ENCODE results near the gene GRIN2D.
"Not testable (repeated sequence)": the region's sequence is repeated elsewhere in the genome, so short reads cannot be mapped to it uniquely, and the experiment has no call there.

GRIN2D gene

DNA sequence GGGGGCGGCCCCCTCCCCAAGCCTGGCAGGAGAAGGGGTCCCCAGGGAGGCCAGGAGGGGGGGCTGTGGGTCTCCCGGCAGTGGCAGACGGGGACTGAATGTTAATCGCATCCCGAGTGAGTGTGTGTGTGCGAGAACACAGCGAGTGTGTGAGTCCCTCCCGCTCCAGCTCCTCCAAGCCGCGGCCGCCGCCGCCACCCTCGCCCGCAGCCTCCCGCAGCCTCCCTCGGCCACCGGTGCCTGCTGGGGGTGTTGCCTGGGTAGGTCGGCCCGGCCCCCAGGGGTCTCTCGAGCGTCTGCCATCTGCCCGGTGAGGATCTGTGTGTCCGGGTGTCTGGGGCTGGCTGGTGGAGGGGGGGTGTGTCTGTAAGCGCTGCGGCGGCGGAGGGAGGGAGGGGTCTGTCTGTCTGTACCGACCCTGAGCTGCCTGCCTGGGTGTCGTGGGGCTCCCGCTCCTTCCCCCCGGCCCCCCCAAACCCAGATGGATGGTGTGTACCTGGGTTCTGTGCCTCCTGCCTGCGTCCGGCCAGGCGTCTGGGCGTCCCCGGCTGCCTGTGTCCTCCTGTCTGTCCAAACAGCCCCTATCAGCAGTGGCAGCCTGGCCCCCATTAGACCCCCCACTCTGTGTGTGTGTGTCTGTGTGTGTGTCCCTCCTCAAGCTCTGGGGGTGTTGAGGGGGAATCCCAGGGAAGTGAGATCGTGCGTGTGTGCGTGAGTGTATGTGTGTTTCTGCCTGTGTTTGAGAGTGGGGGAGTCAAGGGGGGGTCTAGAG is at the start of gene GRIN2D:
Gene GRIN2D, plus strand, starts transcription at position 110 of the 772 bp plus-strand sequence. CDS start 4,725 bp downstream, outside the sequence.
- DNase-seq = no peak

GRCh38 chr19:48344892-48345291 is 48.6 kb upstream of the GRIN2D start:
- DNase-seq = no peak

DNA sequence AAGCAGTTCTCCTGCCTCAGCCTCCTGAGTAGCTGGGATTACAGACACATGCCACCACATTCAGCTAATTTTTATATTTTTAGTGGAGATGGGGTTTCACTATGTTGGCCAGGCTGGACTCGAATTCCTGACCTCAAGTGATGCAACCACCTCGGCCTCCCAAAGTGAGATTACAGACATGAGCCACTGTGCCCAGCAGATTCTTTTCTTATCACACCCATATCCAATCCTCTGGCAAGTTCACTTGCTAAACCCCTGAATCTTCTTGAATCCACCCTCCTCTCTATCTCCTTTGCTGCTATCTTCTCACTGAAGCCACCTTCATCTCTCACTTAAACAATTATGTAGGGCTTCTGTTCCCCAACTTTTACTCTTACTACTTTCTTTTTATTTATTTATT is 47.3 kb upstream of the GRIN2D start:
- no peak for DNase-seq

- no peak for DNase-seq
Observed at GRCh38 chr19:48348045-48348444, 45.4 kb upstream of the GRIN2D start.

DNA sequence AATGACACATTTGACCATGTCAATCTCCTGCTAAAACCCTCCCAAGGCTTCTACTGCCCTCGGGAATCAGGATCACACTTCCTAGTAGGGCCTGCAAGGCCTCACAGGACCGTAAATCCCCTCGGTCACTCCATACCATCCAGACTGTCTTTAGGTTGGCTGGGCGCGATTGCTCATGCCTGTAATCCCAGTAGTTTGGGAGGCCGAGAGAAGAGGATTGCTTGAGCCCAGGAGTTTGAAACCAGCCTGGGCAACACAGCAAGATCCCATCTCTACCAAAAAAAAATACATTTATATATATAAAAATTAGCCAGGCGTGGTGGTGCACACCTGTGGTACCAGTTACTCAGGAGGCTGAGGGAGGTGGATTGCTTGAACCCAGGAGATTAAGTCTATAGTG is 44.7 kb upstream of the GRIN2D start:
- DNase-seq = no peak

- no peak for DNase-seq
Observed at GRCh38 chr19:48350856-48351255, 42.6 kb upstream of the GRIN2D start.

DNA sequence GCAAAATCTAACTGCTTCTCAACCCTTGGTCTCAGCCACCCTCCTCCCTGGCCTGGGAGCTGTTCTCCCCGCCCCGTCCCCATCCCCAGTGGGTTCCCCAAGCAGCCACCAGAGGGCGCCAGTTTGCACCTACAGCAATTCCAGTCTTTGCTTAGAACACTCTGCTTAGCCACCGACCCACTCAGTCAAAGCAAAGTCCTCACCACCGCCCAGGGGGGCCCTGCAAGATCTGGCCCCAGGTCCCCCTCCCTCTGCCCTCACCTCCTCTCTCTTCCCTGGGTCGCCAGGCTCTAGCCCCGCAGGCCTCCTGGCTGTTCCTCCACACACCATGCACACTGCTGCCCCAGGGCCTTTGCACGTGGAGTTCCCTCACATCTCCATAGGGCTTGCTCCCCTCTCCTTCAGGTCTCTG is 42.1 kb upstream of the GRIN2D start:
- DNase-seq = no peak

GRCh38 chr19:48353677-48354076 is 39.8 kb upstream of the GRIN2D start:
- no peak for DNase-seq

DNA sequence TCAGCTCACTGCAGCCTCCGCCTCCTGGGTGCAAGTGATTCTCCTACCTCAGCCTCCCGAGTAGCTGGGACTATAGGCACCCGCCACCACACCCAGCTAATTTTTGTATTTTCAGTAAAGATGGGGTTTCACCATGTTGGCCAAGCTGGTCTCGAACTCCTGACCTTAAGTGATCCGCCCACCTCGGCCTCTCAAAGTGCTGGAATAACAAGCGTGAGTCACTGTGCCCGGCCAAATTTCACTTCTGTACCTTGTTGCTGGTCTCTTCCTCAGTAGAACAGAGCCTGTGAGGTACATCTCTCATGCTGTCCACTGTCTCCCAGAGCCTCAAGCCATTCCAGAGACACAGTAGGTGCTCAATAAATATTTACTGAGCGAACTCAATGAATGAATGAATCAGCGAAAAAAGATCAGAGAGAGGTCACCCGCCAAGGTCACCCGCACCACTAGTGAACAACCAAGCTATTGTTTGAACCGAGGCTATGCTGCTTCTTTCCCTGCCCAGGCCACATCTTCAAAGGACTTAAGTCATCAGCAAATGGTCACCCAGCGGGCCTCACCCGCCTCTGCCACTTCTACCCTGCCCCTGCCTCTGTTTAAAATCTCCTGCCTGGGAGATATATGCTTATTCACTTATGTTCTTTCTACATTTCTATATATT is 39.0 kb upstream of the GRIN2D start:
- DNase-seq = no peak

- no peak for DNase-seq
Observed at GRCh38 chr19:48355365-48355954, 38.0 kb upstream of the GRIN2D start.

DNA sequence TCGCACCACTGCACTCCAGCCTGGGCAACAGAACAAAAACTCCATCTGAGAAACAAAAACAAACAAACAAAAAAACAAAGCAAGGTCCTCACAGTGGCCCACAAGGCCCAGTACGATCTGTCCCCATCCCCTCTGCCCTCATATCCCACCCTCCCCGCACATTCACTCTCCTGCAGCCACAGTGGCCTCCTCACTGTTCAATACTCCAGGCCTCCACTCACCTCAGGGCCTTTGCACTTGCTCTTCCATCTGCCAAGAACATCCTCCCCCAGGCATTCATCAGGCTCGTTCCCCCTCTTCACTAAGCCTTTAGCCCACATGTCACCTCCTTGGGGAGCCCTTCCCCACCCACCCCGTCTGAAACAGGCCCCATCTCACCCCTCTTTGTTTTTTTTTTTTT is 34.3 kb upstream of the GRIN2D start:
- no peak for DNase-seq

DNA sequence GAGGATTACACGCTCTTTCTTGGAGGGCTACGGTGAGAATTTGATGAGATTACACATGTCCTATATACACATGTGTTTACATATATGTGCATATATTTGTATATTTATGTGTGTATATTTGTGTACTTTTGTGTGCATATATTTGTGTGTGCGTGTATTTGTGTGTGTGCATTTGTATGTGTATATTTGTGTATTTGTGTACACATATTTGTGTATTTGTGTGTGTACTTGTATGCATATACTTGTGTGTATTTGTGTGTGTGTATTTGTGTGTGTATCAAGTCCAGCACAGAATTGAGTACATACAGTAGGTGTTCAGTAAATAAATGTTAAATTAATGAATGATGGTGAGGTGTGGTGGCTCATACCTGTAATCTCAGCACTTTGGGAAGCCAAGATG is 31.6 kb upstream of the GRIN2D start:
- no peak for DNase-seq

DNA sequence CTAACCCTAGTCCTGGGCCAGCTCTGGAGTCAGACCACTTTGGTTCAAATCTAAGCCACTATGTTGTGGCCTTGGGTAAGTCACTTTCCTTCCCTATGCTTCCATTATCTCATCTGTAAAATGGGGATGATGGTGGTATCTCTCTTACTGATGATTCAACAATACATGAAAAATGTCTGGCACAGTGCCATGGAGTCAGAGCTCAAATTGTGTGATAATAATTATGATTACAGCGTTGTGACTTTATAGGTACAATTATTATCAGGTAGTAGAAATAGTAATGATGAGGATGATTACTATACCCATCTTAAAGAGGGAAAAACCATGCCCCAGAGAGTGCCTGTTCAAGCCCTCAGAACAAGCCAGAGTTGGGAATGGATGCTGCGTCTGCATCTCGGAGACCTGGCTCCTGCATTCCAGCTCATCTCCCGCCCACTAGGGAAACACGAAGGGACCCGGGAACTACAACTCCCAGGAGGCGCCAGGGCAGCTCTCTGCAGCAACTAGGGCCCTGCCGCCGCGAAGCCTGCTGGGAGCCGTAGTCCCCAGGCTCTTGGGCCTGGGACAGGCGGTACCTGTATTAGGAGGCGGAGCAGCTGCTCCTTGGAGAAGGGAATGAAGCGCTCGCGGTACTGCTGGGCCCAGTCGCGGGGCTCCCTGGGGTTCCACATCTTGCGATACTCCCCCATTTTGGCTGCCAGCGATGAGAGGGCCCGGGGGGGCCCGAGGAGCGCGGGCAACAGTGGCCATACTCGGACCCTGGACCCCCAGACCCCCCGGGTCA is 30.6 kb upstream of the GRIN2D start:
- DNase-seq = peak; percentile 85

- DNase-seq = no peak
Observed at GRCh38 chr19:48363500-48363809, 30.0 kb upstream of the GRIN2D start.

DNA sequence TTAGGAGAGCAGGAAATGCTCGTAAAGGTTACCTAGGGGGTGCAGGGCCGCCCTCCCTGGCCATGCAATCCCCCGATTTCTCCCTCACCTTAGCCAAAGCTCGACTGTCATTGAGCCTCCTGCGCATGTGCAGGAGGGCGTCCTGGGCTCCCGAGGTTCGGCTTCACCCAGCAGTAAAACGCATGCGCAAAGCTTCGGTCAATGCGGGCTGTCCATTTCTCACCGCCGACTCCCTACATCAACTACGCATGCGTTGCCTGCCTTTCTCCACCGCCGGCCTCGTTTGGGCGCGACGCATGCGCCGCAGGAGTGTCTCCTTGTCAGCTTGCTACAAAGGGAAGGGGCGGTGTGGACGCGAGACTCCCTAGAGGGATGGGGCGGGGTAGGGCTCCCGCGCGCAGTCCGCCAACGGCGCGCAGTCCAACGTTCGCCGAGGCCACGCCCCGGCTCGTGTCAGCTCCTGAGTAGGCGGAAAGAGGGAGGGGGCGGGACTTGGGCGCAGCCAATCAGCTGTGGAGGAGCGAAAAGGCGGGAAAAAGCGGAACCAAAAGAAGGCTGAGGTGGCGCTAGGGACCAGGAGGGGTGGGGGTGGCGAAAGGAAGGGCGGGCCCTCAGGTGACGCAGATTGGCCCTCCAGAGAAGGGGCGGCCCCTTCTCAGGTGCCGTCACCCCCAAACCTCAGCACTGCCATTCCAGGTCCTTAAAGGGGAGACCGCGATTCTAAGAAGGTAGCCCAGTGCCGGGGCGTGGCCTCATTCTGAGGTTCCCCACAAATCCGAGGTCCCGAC is 29.5 kb upstream of the GRIN2D start, which contains the start of the genes SYNGR4 and TMEM143:
Gene SYNGR4, plus strand, starts transcription at position 558 of the 788 bp plus-strand sequence. CDS start 1,476 bp downstream, outside the sequence.
Gene TMEM143, minus strand, starts transcription at position 131 of the 788 bp plus-strand sequence. Its CDS starts 20 bp downstream, at position 111.
- peak; percentile 98 for DNase-seq

GRCh38 chr19:48364598-48365348 is 28.7 kb upstream of the GRIN2D start:
- no peak for DNase-seq

- no peak for DNase-seq
Observed at GRCh38 chr19:48365602-48366001, 27.9 kb upstream of the GRIN2D start.

GRCh38 chr19:48367855-48368254 is 25.6 kb upstream of the GRIN2D start:
- no peak for DNase-seq

DNA sequence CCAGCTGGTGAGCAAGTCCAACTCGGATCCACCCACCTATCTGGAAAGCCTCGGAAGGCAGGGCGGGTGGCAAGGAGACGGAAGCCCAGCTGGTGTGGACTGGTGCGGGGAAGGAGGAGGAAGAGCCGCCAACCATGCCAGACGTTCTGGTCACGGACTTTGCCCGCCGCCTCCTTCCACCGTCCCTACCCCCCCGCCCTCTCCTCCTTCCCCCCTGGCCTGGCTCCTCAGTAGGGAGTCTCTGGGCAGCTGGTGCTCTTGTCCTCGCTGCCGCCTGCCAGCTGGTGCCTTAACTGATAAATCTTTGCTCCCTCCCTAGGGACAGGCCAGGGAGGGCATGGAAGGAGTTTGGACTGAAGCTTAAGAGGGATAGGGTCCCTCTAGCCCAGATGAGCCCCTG is 24.5 kb upstream of the GRIN2D start:
- no peak for DNase-seq

DNA sequence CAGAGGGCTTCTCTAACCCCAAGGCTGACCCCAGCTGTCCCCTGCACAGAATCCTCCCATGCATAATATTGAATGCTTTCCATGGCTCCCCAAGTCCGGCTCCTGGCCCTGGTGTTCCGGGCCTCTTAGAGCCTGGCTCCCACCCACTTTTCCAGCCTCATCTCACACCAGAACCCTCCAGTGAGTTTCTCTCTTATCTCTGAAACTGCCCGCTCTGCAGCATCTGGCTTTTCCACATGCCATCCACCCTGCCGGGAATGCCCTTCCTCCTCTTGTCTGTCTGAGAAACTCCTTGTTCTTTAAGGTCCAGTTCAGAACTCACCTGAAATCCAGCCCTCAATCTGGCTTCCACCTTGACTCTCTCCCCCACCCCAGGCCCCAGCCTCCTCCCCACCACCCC is 22.5 kb upstream of the GRIN2D start:
- no peak for DNase-seq

GRCh38 chr19:48371367-48371766 is 22.1 kb upstream of the GRIN2D start:
- no peak for DNase-seq

DNA sequence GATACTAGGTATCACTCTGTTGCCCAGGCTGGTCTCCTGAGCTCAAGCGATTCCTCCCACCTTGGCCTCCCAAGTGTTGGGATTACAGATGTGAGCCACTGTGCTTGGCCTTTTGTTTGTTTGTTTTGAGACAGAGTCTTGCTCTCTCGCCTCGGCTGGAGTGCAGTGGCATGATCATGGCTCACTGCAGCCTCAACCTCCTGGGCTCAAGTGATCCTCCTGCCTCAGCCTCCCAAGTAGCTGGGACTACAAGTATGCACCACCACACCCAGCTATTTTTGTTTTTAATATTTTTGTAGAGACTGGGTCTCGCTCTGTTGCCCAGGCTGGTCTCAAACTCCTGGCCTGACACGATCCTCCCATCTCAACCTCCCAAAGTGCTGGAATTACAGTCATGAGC is 21.7 kb upstream of the GRIN2D start:
- DNase-seq = not testable (repeated sequence)

All from NCI-H2081 treated with DMSO at 0.1 percent for 48 hours (cell line).